GM12801 (cell line): ENCODE results near the gene RNF207.

Experiments used
- TF ChIP-seq, protein P1 (sequence below): IDR thresholded peaks from one replicate; pipeline ENCODE4 v1.5.1; 2011; ENCODE audit warnings: control low read depth; ENCODE audit not compliant: insufficient read length; ENCODE audit errors: extremely low read depth

The RNF207 gene

DNA sequence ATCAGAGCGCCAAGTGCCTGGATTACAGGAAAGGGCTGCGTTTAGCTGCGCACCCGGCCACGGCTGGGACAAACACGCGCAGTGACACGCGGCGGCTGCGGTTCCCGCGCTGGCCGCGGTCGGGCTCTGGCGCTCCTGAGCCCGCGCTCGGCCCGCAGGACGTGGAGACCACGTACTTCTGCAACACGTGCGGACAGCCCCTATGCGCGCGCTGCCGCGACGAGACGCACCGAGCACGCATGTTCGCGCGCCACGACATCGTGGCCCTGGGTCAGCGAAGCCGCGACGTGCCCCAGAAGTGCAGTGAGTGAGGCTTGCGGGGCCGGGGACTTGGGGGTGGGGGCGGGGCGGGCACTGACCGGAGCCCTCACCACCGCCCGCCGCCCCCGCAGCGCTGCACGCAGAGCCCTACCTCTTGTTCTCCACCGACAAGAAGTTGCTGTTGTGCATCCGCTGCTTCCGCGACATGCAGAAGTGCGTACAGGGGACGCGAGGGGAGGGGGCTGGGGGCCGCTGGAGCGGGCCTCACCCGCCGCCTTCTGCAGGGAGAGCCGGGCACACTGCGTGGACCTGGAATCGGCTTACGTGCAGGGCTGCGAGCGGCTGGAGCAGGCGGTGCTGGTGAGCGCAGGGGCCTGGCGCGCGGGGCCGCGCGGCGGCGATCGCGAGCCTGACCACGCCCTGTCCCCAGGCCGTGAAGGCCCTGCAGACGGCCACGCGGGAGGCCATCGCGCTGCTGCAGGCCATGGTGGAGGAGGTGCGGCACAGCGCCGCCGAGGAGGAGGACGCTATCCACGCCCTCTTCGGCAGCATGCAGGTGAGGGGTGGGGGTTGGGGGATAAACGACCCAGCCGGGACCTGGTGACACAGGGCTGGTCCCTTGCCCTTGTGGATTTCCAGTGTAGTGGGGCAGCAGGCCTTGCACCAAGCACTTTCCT lies 3.1 kb downstream of the RNF207 start:
- TF ChIP-seq, protein P1, sequence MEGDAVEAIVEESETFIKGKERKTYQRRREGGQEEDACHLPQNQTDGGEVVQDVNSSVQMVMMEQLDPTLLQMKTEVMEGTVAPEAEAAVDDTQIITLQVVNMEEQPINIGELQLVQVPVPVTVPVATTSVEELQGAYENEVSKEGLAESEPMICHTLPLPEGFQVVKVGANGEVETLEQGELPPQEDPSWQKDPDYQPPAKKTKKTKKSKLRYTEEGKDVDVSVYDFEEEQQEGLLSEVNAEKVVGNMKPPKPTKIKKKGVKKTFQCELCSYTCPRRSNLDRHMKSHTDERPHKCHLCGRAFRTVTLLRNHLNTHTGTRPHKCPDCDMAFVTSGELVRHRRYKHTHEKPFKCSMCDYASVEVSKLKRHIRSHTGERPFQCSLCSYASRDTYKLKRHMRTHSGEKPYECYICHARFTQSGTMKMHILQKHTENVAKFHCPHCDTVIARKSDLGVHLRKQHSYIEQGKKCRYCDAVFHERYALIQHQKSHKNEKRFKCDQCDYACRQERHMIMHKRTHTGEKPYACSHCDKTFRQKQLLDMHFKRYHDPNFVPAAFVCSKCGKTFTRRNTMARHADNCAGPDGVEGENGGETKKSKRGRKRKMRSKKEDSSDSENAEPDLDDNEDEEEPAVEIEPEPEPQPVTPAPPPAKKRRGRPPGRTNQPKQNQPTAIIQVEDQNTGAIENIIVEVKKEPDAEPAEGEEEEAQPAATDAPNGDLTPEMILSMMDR, result no peak

DNA sequence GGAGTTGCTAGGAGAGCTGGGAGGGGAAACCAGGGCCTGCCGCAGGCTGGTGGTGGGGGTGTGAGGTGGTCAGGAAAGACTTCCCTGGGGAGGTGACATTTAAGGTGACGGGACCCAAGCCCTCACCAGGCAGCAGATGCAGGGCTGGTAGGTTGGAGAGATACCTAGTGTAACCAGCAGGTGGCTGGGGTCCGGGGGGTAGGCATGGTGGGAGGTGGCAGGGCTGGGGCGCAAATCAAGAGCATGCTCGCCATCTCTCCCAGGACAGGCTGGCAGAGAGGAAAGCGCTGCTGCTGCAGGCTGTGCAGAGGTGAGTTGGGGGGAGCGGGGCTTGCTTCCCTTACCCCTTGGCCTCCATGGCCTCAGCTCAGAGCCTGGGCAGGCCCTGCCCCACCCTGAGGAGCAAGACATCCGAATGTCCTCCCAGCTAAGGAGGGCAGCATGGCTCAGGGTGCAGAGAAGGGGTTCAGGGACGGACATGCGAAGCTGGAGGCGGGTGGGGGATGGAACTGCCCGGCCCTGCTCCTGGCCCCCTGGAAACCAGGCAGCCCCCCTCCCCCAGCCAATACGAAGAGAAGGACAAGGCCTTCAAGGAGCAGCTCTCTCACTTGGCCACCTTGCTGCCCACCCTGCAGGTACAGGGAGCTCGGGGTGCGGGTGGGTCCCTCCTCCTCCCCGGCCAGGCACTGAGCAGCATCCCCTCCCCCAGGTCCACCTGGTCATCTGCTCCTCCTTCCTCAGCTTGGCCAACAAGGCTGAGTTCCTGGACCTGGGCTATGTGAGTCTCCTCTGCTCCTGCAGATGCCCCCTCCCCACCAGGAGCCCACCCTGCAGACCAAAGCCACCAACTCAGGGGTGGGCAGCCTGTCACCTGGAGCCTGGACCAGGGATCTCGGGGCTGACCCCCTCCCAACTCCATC lies 4.0 kb downstream of the RNF207 start:
- TF ChIP-seq, protein P1, result no peak

DNA sequence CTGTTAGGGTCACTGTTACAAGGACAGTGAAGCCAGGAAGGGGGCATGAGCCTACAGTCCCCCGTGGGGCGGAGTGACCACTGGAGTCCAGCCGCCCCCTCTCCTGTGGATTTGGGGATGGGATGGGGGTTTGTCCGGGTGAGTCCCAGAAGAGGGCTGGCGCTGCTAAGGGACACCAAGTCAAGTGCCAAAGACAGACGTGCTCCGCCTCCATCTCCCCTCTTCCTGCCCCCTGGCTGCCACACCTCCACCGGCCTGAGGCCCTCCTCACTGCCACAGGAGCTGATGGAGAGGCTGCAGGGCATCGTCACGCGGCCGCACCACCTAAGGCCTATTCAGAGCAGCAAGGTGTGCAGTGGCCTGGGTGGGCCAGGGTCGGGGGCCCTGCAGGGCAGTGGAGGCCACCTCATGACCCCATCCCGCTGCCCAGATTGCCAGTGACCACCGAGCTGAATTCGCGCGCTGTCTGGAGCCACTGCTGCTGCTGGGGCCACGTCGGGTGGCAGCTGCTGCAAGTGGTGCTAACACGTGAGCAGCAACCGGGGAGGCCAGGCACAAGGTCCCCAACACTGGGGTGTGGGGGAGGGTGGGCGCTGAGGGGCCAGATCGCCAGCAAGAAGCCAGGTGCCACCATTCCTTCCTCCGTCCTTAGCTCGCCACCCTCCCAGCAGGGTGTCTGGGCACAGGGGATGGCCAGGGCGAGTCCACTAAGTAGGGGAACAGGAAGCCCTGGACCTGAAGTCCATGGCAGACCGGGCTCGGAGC lies 4.9 kb downstream of the RNF207 start:
- TF ChIP-seq, protein P1, result no peak

DNA sequence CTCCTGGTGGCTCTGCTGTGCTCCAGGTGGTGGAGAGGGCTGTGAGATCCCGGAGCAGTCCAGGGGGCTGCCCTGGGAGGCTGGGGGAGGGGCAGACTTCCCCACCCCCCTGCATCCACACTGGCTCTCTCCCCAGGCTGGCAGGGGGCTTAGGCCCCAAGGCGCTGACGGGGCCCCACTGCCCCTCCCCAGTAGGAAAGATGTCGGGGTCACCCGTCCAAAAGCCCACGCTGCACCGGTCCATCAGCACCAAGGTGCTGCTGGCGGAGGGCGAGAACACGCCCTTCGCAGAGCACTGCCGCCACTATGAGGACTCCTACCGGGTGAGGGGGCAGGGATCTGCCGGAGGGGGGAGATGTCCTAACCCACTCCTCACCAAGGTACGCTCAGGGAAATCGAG lies 5.8 kb downstream of the RNF207 start:
- TF ChIP-seq, protein P1, result no peak

DNA sequence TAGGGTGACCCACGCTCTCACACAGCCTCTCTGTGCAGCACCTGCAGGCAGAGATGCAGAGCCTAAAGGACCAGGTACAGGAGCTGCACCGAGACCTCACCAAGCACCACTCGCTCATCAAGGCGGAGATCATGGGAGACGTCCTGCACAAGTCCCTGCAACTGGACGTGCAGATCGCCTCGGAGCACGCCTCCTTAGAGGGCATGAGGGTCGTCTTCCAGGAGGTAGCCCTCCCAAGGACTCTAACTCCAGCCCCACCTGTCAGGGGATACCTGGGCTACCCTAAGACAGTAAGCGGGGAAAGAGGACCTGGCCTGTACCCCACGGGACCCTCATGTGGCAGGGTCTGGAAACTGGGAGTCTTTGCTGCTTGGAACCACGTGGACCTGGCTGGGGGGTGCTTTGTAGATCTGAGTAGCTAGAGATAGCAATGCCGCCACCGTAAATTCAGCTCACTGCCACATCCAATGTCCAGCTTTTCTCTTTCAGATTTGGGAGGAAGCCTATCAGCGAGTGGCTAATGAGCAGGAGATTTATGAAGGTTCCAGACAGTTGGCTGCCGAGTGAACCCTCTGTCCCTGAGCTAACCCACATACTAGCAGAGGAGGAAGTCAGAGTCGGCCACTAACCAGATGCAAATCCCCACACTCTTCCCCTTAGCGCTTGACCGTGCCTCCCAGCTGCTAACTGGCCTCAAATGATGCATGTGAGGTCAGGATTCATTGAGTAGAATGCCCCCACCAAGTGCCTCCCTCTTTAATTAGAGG lies 6.5 kb downstream of the RNF207 start:
- TF ChIP-seq, protein P1, result no peak

DNA sequence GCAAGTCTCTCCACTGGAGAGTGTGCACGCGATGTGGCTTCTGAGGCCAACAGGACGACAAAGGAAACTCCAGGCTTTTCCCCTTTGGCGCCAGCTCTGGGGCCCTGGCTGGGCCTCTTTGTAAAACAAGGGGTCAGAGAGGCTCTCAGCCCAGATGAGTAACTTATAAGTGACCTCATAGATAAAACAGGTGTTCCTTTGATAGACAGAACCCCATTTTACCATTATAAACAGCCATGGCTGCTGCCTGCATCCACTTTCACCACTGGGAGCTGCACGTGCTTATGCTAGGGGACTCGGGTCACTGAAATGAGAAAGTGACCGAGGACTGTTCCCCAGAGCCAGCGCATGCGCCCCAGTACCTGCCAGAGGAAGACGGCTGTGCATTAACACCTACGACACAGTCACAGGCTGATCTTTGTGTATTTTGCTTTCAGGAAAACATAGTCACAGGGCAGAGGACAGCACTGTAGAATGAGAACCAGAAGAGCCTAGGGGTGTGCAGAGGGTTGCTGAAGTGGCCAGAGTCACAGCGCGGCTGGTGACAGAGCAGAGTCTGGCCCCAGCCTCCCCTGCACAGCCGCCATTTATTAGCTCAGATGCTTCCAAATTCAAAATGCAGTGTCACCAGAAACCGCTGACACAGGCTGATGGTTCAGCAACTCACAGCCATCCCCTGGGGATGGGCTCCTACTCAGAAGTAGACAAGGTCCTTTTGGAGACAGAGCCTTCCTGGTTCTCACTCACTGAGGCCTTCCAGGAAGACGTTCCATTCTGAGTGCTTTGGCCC lies 12.7 kb downstream of the RNF207 start:
- TF ChIP-seq, protein P1, result no peak
